MM.1S (cell line): ENCODE results near the gene MOCS2.

Source experiments
- EZH2 ChIP-seq: fragments of 300-600 bp; sonication (generic); optimal IDR thresholded peaks from 2 replicates; pipeline ENCODE3; 2017; ENCODE audit warnings: low read depth, mild to moderate bottlenecking, antibody characterized with exemption, low read length, mixed read lengths
- TF ChIP-seq, protein P1 (sequence below): fragments of 300-600 bp; sonication (generic); IDR thresholded peaks from 2 replicates; pipeline ENCODE4 v1.5.1; 2016; ENCODE audit warnings: antibody characterized with exemption, low read length, mixed read lengths

DNA sequence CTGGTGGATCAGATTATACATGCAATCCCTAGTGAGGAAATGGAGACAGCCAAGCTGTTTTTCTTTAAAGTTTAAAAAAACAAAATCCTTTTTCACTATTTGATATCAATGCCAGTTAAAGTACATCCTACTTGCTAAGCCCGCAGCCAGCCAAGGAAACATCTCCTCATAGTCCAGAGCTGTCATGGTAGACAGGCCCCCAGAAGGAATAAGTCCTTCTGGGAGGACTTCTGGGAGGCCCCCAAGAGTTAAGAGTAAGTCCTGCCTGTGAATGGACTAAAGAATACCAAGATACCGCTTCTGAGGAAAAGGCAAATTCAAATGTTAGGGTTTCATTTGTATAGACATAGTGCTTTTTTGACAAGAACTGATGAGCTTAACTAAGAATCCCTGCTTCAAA is 38.3 kb downstream of the MOCS2 start:
- TF ChIP-seq, protein P1, sequence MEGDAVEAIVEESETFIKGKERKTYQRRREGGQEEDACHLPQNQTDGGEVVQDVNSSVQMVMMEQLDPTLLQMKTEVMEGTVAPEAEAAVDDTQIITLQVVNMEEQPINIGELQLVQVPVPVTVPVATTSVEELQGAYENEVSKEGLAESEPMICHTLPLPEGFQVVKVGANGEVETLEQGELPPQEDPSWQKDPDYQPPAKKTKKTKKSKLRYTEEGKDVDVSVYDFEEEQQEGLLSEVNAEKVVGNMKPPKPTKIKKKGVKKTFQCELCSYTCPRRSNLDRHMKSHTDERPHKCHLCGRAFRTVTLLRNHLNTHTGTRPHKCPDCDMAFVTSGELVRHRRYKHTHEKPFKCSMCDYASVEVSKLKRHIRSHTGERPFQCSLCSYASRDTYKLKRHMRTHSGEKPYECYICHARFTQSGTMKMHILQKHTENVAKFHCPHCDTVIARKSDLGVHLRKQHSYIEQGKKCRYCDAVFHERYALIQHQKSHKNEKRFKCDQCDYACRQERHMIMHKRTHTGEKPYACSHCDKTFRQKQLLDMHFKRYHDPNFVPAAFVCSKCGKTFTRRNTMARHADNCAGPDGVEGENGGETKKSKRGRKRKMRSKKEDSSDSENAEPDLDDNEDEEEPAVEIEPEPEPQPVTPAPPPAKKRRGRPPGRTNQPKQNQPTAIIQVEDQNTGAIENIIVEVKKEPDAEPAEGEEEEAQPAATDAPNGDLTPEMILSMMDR: no peak
- TF ChIP-seq EZH2: no peak
